Measurements from ENCODE around the gene NECAB3.

DNA sequence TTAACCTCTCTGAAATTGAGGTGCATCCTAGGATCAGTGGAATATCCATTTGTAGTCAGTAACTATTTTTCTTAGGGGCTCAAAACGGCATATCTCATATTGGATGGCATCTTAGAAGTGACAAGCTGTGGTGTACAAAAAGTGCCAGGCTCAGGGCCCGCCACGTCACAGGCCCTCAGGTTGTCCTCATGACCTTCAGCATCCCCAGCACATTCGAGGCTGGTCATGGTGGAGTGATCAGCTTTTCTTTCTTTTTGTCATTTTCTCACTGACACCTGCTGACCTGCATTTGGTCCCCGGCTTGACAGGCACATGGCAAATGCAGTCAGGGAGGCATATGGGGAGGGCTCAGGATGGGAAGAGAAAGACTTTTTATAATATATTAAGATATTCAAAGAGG is 19.1 kb upstream of the NECAB3 start:
- TF ChIP-seq POLR2A (IDR thresholded peaks at IDR 0.05) (no peak), CTCF (IDR thresholded peaks at IDR 0.05) (no peak)

All from prostate gland (tissue), 2 donors.